Adipose tissue (tissue), 3 donors: ENCODE results near the gene MIB2. TPM values are rescaled to one million over a fixed set of nuclear protein-coding genes. Genes with fewer than 3 reads are reported as not detected.

ENCODE experiments used
- H3K27ac ChIP-seq: one replicate; pipeline ENCODE4 v1.5.1; 2013; ENCODE audit warnings: low read depth, low read length
- WGBS, 3 donors: extraction: QIAGEN DNeasy Blood & Tissue Kit; methylation state at CpG; one replicate each; pipeline ENCODE4 v1.1.7; 2013; 5-methylcytosine and 5-hydroxymethylcytosine counted together
- polyA plus RNA-seq, 3 donors: library from polyadenylated mRNA; stranded (reverse); fragments of 200-250 nt; gene quantifications; one replicate each; pipeline ENCODE4 v1.2.3, GENCODE V29; 2013
- donor health status: healthy with polysubstance abuse.
- donor health status: Bipolar disorder and iron deficiency.
- donor health status: healthy.

Gene MIB2
- polyA plus RNA-seq, 3 donors = 37.0 to 65.3 (median 41.8) TPM

DNA sequence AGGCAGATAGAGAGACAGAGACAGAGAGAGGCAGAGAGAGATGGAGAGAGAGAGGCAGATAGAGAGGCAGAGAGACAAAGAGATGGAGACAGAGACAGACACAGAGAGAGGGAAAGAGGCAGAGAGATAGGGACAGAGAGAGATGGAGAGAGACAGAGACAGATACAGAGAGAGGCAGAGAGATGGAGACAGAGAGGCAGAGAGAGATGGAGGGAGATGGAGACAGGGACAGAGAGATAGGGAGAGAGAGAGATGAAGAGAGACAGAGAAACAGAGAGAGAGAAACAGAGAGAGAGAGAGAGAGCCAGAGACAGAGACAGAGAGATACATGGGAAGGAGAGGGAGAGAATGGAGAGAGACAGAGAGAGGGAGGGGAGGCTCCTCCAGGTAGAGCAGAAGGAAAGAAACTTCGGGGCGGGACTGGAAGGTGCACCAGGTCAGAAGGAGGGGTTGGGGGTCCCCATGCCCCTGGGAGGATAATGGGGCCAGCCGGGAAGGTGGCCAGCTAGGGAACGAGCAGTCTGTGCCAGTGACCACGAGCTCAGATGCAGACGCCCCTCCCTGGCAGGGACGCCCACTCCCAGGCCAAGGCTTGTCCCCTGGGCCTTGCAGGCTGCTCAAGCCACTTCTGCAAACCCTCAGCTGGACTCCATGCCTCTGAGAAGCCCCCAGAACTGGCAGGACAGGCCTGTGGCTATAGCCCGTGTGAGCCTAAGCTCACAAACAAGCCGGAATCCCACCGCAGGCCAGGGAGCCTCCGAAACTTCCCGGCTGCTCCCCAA is 18.6 kb upstream of the MIB2 start:
- H3K27ac ChIP-seq = no peak overlapping the region
- WGBS, 3 donors = 25 to 50% (median 37%) methylated on average over 12 of the region's 12 CpGs

DNA sequence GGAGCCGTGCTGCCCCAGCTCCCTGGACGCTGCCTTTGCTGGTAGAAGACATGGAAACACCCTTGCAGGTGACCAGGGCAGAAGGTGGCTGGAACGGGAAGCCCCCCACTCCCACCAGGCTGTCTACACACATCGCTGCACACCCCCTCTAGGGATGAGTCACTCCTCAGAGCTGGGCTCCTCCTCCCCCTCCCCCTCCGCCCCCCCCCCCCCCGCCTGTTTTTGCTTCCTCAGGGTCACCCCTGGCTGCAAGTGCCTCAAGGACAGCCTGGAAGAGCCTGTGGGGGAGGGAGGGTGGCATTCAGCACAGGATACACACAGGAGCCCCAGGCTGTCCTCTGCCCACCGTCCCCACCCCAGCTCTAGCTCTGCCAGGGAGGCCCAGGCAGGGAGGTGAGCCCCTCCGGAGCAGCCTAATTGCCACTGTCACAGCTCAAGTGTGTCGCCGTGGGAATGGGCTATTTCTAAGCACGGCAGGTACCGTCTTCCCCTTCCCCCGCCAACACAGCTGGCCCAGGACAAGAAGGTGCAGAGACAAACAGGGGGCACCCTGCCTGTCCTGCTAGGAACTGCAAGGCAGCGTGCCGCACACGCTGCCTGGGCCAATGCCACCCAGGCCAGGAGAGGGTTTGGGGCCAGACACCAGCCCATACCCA is 17.9 kb upstream of the MIB2 start:
- WGBS, 3 donors = 18 to 29% (median 23%) methylated on average over 14 to 16 of the region's 16 CpGs
- no peak overlapping the region for H3K27ac ChIP-seq

DNA sequence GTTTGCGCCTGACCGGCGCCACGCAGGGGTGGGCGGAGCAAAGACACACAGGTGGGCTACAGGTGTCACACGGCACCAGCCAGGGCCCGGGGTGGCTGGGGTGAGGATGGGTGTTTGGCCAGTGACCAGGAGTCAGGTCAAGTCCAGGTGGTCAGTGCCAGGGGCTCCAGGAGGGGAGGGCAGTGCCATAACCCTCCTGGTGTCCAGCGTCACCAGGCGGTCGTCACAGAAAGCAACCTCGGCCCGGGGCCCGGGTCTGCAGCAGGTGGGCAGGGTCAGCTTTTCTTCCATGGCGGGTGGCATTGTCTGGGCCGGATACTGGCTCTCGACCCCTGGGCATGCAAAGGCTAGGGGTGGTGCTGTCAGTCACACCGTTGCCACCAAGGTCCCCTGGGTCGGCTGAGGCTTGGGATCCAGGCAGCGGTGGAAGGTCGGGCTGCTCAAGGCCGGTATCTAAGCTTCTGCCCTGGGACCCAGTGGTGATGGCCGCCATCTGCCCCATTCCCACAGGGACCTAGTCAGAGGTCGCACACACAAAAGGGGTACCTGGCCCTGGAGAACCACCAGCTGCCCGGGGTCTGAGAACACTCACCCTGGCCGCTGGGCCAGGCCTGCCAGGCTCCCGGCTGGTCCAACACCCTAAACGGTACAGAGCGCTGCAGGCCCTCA is 17.1 kb upstream of the MIB2 start:
- no peak overlapping the region for H3K27ac ChIP-seq
- 60 to 85% (median 81%) methylated on average over 26 to 28 of the region's 28 CpGs for WGBS, 3 donors

DNA sequence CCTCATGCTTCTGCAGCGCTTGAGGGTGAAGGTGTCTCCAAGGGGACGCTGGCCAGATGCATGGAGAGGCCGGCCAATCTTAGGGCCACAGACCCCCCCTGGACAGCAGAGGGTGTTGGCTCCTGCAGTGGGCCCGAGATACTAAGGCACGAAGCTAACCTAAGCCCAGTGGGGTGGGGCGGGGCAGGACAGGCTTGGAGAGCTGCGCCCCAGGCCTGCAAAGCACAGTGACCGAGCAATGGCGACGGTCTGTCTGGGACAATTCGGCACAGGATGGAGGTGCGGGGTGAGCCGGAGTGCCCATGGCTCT is 16.6 kb upstream of the MIB2 start:
- H3K27ac ChIP-seq = no peak overlapping the region
- WGBS, 3 donors = 84 to 86% (median 86%) methylated on average over 13 of the region's 13 CpGs

DNA sequence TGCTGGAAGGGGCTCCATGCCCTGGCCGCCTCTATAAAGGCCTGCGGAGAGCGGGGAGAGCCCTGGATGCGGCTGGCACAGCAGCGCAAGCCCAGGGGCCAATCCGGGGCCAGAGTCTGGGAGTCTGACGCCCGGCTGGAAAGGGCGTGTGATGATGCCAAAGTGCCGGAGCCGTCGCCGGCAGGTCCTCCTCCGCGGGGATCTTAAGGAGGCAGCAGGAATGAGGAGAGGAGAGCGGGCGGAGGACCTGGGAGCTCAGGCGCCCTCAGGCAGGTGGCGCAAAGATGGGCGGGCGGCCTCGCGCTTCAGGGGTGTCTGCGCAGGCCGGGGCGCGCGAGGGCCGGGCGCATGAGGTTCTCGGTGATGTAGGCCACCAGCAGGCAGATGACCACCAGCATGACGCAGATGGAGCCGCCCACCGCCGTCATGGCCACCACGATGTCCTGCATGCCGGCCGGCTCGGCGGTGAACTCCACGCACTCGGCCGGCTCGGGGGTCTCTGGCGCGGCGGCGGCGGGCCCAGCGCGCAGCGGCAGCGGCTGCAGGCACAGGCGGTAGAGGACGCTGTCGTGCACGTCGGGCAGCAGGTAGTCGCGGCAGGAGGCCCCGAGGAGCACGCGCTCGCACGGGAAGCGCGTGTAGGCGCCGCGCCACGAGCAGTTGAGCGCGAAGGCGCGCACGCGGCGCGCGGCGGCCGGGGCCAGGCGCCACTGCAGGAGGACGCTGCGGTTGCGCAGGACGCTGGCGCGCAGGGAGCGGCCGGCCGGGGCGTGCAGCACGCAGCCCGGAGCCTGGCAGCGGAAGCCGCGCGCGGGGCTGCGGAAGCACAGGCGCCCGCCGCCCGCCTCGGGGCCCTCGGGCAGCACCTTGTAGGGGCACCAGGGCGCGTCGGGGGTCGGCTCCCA is 16.0 kb upstream of the MIB2 start:
- 11 to 23% (median 14%) methylated on average over 91 to 111 of the region's 111 CpGs for WGBS, 3 donors
- no peak overlapping the region for H3K27ac ChIP-seq

DNA sequence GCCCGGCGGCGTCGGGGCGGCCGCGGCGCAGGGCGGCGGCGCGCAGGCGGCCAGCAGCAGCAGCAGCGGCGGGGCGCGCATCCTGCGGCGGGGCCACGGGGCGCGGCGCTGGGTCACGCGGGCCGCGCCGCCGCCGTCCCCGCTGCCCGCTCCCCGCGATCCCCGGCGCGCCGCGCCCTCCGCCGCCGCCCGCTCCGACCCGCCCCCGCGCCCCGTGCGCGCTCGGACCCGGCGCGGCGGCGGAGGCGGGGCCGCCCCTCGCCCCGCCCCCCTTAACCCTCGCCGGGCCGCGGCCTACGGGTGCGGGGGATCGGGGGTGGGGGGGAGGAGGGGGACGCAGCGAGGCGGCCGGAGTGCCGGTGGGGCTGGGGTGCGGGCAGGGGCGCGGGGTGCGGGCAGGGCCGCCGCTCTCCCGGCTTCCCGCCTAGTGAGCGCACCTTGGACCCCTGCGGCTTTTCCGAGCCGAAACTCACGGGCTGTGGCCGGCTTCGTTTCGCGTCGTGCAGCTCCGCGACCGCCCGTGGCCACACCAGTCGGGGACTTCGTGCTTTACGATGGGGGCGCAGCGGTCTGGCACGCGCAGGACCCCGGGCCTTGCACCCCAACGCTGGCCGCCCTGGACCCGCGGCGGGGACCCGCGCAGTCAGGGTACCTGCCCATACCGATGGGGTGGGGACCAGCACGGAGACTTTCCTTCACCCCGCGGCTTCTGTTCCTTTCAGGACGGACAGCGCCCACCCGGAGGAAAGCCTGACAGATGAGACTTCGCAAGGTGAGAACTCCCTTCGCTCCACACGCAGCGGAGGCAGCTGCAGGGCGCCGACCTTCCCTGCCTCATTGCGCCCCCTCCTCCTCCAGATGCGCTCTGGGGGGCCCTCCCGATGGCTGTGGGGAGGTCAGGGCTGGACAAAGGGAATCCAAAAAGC is 15.1 kb upstream of the MIB2 start, which contains the start of gene FNDC10:
FNDC10 (minus strand) TSS at position 201 of the 926 bp plus-strand sequence; CDS start at position 81, 120 bp downstream.
- no peak within 1 kb of the TSS for H3K27ac ChIP-seq
- 5 to 9% (median 7%) methylated on average over 64 to 94 of the region's 125 CpGs for WGBS, 3 donors

DNA sequence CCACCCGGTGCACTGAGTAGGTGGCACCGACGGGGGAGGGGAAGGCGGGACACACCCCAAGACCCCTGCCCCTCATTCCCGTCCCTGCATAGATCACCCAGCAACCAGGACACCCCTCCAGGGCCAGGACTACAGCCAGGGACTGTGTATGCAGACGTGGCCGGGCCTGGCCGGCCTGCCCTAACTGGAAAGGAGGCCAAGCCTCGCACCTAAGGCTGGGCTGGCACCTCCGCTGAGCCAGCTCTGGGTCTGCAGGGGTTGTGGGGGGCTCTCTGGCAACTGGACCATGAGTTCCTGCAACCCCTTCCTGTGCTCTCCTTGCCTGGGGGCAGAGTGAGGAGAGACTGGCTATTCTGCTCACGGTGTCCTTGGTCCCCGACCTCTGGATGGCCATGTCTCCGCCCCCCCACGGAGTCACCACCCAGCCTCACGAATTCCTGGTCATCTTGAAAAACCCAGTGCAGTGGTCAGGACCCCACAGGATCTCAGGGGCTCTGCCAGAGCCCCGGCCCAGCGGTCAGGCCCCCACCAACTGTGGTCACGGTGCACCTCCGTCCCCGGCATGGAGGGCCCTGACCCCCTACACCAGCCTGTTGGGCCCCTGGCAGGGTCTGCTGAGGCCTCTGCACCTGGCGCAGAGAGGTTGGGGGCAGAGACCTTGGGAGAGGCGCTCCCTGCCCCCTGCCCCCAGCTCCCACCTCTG is 14.3 kb upstream of the MIB2 start:
- H3K27ac ChIP-seq = no peak overlapping the region
- WGBS, 3 donors = 66 to 80% (median 79%) methylated on average over 21 to 22 of the region's 22 CpGs

DNA sequence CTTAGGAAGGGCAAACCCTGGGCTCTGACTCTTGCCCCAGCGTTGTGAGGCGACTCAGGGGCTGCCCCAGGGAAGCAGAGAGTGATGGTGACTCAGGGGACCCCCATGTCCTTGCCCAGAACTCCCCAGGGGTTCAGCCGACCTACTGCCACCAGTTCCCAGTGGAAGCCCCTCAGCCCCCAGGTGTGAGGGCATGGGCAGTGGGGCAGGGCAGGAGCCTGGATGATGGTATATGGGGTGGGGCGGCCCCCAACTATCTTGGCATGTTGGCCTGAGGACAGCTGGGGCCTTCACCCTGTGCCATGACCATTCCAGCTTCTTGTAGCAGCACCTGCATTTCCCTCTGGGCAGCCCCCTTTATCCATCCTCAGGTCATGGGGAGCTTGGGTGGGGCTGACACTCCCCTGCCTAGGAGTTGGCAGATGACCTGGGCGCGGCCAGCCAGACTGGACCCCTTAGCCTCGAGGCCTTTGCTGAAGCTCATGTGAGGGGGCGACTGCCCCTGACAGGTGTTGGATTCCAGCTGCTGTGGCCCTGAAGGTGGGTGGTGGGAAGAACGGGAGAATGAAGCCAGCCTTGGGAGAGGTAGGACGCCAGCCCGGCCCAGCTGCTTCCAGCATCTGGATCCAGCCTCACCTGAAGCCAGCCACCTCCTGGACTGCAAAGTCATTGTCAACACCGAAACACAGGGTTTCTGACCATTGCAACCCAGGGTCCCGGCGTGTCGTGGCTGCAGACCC is 13.6 kb upstream of the MIB2 start:
- H3K27ac ChIP-seq = no peak overlapping the region
- 85 to 95% (median 91%) methylated on average over 15 of the region's 15 CpGs for WGBS, 3 donors

DNA sequence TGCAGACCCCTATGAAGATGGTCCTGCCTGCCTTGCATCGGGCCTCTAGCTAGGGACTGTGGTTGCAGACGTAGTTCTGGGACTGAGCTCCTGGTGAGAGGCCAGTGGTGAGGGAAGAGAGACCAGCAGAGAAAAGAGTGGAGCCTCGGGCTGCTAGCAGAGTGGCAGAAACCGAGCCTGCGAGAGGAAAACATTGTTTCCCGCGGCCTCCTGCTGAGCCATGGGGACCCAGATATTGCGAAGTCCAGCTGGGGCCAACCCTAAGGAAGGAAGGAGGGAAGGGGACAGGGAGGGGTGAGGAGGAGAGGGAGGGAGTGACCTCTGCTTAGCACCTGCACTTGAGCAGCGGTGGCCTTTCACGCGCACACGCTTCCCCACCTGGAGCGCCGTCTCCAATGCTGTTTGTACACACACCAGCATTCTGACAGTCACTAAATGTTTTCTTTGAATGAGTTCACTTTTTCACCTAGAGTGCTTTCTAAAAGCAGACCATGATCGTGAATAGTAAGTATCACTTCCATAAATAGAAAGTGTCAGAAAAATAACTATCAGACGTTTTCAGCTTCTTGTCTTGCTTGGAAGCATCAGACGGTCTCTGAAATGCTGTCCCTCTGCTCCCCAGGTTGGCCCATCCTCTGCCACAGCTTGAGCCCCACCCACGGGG is 12.9 kb upstream of the MIB2 start:
- H3K27ac ChIP-seq = no peak overlapping the region
- WGBS, 3 donors = 49 to 70% (median 51%) methylated on average over 18 of the region's 18 CpGs

DNA sequence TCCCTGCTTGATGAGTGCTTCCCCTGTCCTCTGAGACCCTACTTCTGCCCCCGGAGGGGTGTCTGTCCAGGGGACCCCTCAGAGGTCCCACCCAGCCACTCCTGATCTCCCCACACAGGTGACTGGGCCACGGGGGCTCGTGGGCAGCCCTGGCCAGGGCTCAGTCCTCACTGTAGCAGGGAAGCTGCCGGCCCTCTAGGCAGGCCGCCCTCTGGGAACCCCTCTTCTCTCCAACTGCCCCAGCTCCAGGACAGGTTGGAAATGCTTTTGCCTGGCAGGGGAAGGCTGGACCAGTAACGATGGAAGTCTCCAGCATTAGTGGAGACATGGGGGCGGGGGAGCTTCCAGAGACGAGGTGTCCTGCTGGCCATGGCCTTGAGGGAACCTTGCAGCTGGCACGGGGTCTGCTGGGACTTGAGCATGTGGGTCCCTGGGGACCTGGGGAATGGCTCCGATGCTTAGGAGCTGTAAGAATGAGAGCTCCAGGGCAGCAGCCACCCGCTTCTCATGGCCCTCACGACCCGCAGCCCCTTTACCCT is 12.3 kb upstream of the MIB2 start:
- 55 to 80% (median 74%) methylated on average over 13 of the region's 13 CpGs for WGBS, 3 donors
- H3K27ac ChIP-seq = no peak overlapping the region

DNA sequence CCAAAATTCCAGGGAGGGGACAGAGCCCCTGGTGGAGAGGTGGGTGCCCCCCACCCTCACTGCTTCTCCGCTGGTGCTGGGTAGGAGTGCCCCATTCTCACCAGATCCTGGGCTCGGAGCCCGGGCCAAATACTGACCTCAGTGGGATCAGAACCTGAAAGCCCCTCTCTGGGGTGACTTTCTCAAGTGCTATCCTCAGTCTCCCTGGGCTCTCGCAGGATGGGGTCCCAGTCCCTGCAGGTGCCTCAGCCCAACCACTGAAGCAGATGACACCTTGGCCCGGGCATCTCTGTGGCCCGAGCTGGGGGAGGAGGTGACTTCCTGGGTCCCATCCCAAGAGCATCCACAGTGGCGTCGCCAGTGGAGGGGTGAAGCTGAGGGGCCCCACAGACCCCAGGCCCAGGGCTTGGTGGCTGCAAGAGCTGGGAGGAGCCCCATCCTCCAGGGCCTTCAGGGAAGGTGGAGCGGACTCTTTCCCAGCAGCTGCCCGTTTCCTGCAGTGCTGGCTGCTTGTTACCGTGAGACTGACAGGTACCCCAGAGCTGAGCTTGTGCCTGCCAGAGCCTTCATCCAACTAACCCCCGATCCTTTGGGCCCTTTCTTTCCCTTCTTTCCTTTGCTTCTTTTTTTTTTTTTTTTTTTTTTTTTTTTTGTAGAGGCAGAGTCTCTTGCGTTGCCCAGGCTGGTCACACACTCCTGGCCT is 11.5 kb upstream of the MIB2 start:
- no peak overlapping the region for H3K27ac ChIP-seq
- WGBS, 3 donors = 63 to 77% (median 74%) methylated on average over 13 of the region's 13 CpGs

DNA sequence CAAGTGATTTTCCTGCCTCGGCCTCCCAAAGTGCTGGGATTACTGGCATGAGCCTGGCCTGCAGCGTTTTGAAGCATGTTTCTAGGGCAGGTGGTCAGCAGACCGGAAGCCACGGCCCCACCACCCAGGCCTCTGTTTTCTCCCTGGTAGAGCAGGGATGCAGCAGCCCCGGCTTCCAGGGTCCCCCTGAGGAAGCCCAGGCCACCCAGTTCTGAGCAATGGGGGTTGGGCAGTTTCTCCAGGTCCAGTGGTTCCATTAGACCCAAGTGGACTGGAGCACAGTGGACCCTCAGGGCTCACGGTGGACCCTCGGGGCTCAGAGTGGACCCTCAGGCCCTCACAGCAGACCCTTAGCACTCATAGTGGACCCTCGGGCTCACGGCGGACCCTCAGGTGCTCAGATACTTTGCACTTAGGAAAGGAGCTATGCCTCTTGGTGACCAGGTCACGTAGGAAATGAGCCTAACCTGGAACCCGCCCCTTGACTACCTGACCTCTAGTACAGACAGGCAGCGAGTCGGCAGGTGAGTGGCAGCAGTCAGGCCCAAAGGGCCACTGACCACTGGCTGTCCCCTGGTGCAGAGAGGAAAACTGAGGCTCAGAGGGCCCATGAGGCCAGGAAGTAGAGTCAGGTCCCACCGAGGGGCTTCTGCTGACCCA is 10.8 kb upstream of the MIB2 start:
- 79 to 88% (median 83%) methylated on average over 15 of the region's 15 CpGs for WGBS, 3 donors
- no peak overlapping the region for H3K27ac ChIP-seq

DNA sequence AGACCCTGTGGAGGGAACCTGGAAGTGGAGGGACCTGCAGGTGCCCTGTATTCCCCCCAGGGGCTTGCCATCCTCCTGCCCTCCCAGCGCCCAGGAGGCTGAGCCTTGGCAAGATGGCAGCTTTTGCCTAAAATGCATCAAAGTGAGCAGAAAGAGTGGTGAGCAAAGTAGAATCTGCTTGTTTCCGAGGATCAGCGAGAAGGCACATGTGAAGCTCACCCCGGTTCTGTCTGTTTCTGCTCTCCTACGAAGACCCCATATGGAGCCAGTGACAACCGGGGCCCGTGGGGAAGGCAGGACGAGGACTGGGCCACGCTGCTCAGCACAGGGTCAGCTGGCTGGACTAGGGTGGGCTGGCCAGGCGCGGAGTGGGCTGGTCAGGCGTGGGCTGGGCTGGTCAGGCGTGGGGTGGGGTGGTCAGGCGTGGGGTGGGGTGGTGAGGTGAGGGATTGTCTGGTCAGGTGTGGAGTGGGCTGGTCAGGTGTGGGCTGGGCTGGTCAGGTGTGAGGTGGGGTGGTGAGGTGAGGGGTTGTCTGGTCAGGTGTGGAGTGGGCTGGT is 10.2 kb upstream of the MIB2 start:
- WGBS, 3 donors = 76 to 87% (median 79%) methylated on average over 14 of the region's 14 CpGs

DNA sequence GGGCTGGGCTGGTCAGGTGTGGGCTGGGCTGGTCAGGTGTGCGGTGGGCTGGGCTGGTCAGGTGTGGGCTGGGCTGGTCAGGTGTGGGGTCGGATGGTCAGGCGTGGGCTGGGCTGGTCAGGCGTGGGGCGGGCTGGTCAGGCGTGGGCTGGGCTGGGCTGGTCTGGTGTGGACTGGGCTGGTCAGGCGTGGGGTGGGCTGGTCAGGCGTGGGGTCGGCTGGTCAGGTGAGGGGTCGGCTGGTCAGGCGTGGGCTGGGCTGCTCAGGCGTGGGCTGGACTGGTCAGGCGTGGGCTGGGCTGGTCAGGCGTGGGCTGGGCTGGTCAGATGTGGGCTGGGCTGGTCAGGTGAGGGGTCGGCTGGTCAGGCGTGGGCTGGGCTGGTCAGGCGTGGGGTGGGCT is 9.6 kb upstream of the MIB2 start:
- 87 to 88% (median 88%) methylated on average over 17 of the region's 17 CpGs for WGBS, 3 donors
- H3K27ac ChIP-seq = no peak overlapping the region

More for the DNA sequence above, 10.2 kb upstream of the MIB2 start:
- no peak overlapping the region for H3K27ac ChIP-seq
